Psoas muscle (tissue), 8 donors: Measurements from ENCODE around the gene PCDH9. TPM values are rescaled to one million over a fixed set of nuclear protein-coding genes. Genes with fewer than 3 reads are reported as not detected.

Experiments used
- ATAC-seq, 4 donors: fragments of 200-7000 bp; cut with Tn5 transposase; one replicate each; pipeline ENCODE4 v1.9.1; 2020; ENCODE audit warnings: moderate library complexity in 3 of 4, mild to moderate bottlenecking in 2 of 4
- DNase-seq, 2 donors: peaks; one replicate each; pipeline ENCODE4 v3.0.0-alpha.2; 2020
- H3K27ac ChIP-seq: fragments of 200-600 bp; one replicate; pipeline ENCODE4 v1.8.0; 2022
- H3K27me3 ChIP-seq, 3 donors: fragments of 200-600 bp in 1 of 3; one replicate each; pipeline versions ENCODE4 v1.6.1 to v1.8.0; 2013 to 2022; ENCODE audit warnings: low read length in 2 of 3, mild to moderate bottlenecking in 2 of 3, moderate library complexity in 1 of 3; ENCODE audit not compliant: insufficient read depth in 3 of 3
- H3K36me3 ChIP-seq, 2 donors: fragments of 200-600 bp in 1 of 2; one replicate each; pipeline versions ENCODE4 v1.6.1 to v1.8.0; 2013 to 2022; ENCODE audit warnings: low read depth in 1 of 2, mild to moderate bottlenecking in 1 of 2, moderate library complexity in 1 of 2; ENCODE audit not compliant: insufficient read depth in 1 of 2
- H3K4me1 ChIP-seq: fragments of 200-600 bp; one replicate; pipeline ENCODE4 v1.8.0; 2022
- H3K4me3 ChIP-seq: fragments of 200-600 bp; one replicate; pipeline ENCODE4 v1.8.0; 2022; ENCODE audit warnings: mild to moderate bottlenecking
- H3K9me3 ChIP-seq: fragments of 200-600 bp; one replicate; pipeline ENCODE4 v1.8.0; 2022
- CTCF ChIP-seq: fragments of 200-600 bp; IDR thresholded peaks from one replicate; pipeline ENCODE4 v1.8.0; 2022; ENCODE audit warnings: antibody characterized with exemption
- WGBS, 3 donors: extraction: QIAGEN DNeasy Blood & Tissue Kit; methylation state at CpG; one replicate each; pipeline versions ENCODE4 v1.1.6 to v1.1.7; 2013; 5-methylcytosine and 5-hydroxymethylcytosine counted together
- intact Hi-C, 2 donors: fragments of 100-400 bp; cut with DNase I; formaldehyde crosslinking; loops; one replicate each; pipeline versions ENCODE4 v1.11.0 to v1.14.2; 2022
- polyA plus RNA-seq, 3 donors: library from polyadenylated mRNA; stranded (reverse); fragments of 200-250 nt; gene quantifications; one replicate each; pipeline ENCODE4 v1.2.3, GENCODE V29; 2013
- total RNA-seq, 4 donors: library from RNA; stranded (reverse); fragmentation: NEBNext Ultra II Directional in 2 of 4; extraction: Animal tissue kit (Norgen Biotek cat#: 25700) in 2 of 4; gene quantifications; one replicate each; pipeline versions ENCODE4 v1.2.1 to v1.2.4, GENCODE V29; 2021 to 2023
- donor health status: healthy with polysubstance abuse.
- donor health status: DM: no; HTN: no; CAD: no; lungs with moderate emphysema.
- donor health status: Bipolar disorder and iron deficiency.
- donor health status: healthy.
- donor health status: DM: yes; HTN: yes; CAD: no.
- donor health status: DM: no; HTN: no; CAD: no.
- donor health status: DM: no; HTN: no; CAD: no.
- donor health status: DM: yes; HTN: yes; CAD: no.

The PCDH9 gene
- total and polyA plus RNA-seq, 7 donors: 0.27 to 4.9 (median 2.1) TPM

DNA sequence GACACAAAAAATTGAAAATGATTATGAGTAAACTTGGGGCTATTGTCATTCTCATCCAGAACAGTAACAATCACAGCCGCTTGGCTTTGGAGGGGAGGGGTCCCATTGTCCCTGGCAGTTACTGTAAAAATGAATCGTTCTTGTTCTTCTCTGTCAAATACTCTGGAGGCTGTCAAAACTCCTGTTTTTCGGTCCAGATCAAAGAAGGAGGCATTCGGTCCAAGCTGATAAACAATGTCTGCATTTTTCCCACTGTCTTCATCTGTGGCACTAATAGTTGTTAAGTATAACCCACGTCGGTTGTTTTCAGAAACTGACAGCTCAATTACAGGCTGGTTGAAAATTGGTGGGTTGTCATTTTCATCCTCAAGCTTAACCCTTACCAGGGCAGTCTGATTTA is 3.4 kb downstream of the PCDH9 start:
- peaks cover 8% of the 10 kb centered on the region for H3K4me1 ChIP-seq
- no peaks in the 10 kb centered on the region for H3K9me3 ChIP-seq
- DNase-seq (no peak), ATAC-seq (no peak)
- no peaks in the 10 kb centered on the region for H3K36me3 ChIP-seq
- H3K4me3 ChIP-seq: no peak overlapping the region
- H3K27ac ChIP-seq: no peak overlapping the region
- WGBS, 3 donors: 62 to 72% (median 68%) methylated on average over 6 of the region's 6 CpGs
- no peak for TF ChIP-seq CTCF
- intact Hi-C loops: no loop called here
- no peaks in the 10 kb centered on the region for H3K27me3 ChIP-seq

- Histone ChIP-seq H3K27me3 (no peaks in the 10 kb centered on the region), H3K36me3 (no peaks in the 10 kb centered on the region), H3K4me3 (no peak overlapping the region), H3K27ac (no peak overlapping the region), H3K9me3 (no peaks in the 10 kb centered on the region), H3K4me1 (peaks cover 8% of the 10 kb centered on the region)
- intact Hi-C loops: no loop called here
- WGBS, 3 donors: 87 to 92% (median 87%) methylated on average over 20 of the region's 20 CpGs
- peak in 1 of 2 donors; percentile 10 for DNase-seq
- TF ChIP-seq CTCF: no peak
- no peak for ATAC-seq
Observed at GRCh38 chr13:67225252-67226159, 4.6 kb downstream of the PCDH9 start.

DNA sequence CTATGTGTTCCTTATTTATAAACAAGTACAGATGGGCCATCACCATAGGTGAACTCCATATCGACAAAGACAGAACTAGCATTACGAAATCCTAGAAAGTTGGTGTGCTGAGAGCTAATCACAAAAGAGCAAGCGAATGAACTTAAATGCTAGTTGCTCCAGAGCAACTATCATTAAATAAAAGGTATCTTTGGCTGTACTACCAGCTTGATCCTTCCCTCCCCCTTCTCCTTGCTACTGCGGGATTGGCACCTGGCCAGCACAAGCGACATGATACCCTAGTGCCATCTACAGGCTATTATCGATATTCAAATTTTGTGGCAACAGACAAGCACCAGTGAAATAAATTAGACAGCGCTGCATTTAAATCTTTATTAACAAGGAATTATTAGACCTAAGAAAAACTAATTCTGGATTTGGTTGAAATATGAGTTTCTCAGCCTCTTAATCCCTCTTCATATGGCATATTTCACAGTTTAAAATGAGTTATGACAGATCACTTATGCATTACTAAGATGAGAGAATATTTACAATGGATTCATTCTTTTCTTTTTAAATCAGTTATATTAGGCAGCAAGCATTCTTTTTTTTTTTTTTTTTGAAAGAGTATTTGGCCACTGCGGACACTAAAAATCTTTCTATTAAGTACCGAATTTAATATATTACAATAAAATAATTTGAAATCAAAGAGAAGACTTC is 5.8 kb downstream of the PCDH9 start:
- Histone ChIP-seq H3K27ac (no peak overlapping the region), H3K4me1 (peaks cover 8% of the 10 kb centered on the region), H3K9me3 (no peaks in the 10 kb centered on the region), H3K36me3 (no peaks in the 10 kb centered on the region), H3K4me3 (peak overlapping the region; percentile 45), H3K27me3 (no peaks in the 10 kb centered on the region)
- peak; percentile 71 for TF ChIP-seq CTCF
- intact Hi-C loops: no loop called here
- ATAC-seq: peak; percentile 80 to 89 (median 84)
- 18 to 26% (median 20%) methylated on average over 9 of the region's 9 CpGs for WGBS, 3 donors
- DNase-seq: peak; percentile 71 to 82

DNA sequence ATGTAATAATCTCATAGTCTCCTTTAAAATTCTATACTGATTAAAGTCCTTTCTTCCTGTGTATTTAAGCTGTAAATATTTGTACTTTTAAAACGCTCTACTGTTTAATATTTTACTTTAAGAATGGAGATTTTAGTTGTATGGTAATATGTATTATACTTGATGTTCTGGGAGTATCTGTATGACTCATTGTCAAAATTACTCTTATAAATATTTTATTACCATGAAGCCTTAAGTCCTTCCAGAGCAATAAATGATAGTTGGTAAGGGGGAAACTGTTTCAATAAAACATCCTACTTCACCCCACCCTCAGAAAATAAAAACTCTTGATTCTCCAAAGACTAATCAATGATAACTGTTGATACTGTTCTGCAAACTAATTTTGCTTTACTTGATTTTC is 6.4 kb downstream of the PCDH9 start:
- DNase-seq (no peak), ATAC-seq (peak in 2 of 4 donors; percentile 22 to 42)
- Histone ChIP-seq H3K27me3 (no peaks in the 10 kb centered on the region), H3K27ac (no peak overlapping the region), H3K4me1 (peaks cover 8% of the 10 kb centered on the region), H3K36me3 (no peaks in the 10 kb centered on the region), H3K4me3 (peak overlapping the region; percentile 45), H3K9me3 (no peaks in the 10 kb centered on the region)
- TF ChIP-seq CTCF: no peak
- 78 to 90% (median 81%) methylated on average over 1 of the region's 1 CpG for WGBS, 3 donors
- intact Hi-C loops: no loop called here
